ENCODE measurements around the gene DHX36. TPM values are rescaled to one million over a fixed set of nuclear protein-coding genes. Genes with fewer than 3 reads are reported as not detected.

The DHX36 gene
- total and polyA plus RNA-seq, 2 of the 4 experiments (the other 2 are of a cell fraction): 27.1 to 30.2 TPM

DNA sequence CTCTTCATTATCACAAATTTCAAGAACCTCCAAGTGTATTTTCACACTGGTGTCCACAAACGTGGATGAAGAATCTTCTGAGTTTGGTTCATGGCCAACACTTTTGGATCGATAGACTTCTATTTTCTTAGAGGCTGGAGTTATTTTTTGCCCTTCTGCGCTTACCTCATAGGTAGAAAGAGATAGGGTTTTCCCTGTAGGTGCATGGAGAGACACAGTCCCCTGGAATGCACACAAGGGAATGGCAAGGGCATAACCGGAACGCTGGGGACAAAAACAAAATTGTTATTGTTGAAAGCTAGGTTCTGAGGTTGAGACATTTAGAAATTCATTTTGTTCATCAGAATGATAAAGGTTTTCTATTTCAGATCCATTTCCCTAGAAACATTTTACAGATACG lies 13.7 kb upstream of the DHX36 start:
- H3K14ac ChIP-seq (replicated peaks; ENCODE audit: low read depth, low read length): no peak overlapping the region
- H3K79me1 ChIP-seq (ENCODE audit: low read depth in 1 of 2, low read length in 2 of 2): no peaks in the 10 kb centered on the region
- intact Hi-C loops (cut with micrococcal nuclease): loop anchor here (10.0 kb wide), 2 partner anchors 417 to 1517 kb away; partner anchors contain the start of gene SLC33A1
- ATAC-seq (ENCODE audit: low read depth) (no peak), DNase-seq (no peak)
- in situ Hi-C loops (cut with MboI; ENCODE audit: low sequenced_read_pairs): no loop called here
- H2BK15ac ChIP-seq (ENCODE audit: low read depth, low read length): no peak overlapping the region
- no peak overlapping the region for H2AK5ac ChIP-seq (ENCODE audit: low read depth, low read length)
- no peak overlapping the region for H4K8ac ChIP-seq (ENCODE audit: low read depth in 2 of 2, low read length in 2 of 2)
- peaks cover 2% of the 10 kb centered on the region; the same call in 1 of the 2 replicates for H3K27me3 ChIP-seq (ENCODE audit: control insufficient read depth, insufficient read depth, low read length)
- no peak overlapping the region for H2BK20ac ChIP-seq (ENCODE audit: low read depth, low read length)
- H4K5ac ChIP-seq (ENCODE audit: low read depth, low read length): no peak overlapping the region
- H2AFZ ChIP-seq (replicated peaks; ENCODE audit: low read length, poor library complexity): no peak overlapping the region
- no peak overlapping the region for H4K91ac ChIP-seq (ENCODE audit: insufficient read depth, low read depth, low read length)
- H3K23ac ChIP-seq (ENCODE audit: low read depth, low read length): no peak overlapping the region
- no peak overlapping the region for H2BK5ac ChIP-seq (ENCODE audit: low read depth, low read length, poor library complexity, severe bottlenecking)
- no peaks in the 10 kb centered on the region for H4K20me1 ChIP-seq (ENCODE audit: insufficient read depth, low read length)
- no peak overlapping the region for H3K4ac ChIP-seq (ENCODE audit: low read depth, low read length)
- TF ChIP-seq ELK1 (IDR thresholded peaks at IDR 0.05; ENCODE audit: borderline replicate concordance, low read depth, low read length) (no peak), RFX5 (IDR thresholded peaks at IDR 0.05; ENCODE audit: low read depth, low read length) (no peak), RAD21 (IDR thresholded peaks at IDR 0.05; ENCODE audit: low read length) (no peak), MXI1 (IDR thresholded peaks at IDR 0.05; ENCODE audit: borderline replicate concordance, low read depth, low read length) (no peak), CEBPB (IDR thresholded peaks at IDR 0.05; ENCODE audit: low read depth, low read length) (no peak), BHLHE40 (IDR thresholded peaks at IDR 0.05; ENCODE audit: low read depth, low read length) (no peak), CTCF (conservative IDR thresholded peaks at IDR 0.05; ENCODE audit: low read depth, low read length) (no peak), RCOR1 (IDR thresholded peaks at IDR 0.05; ENCODE audit: insufficient replicate concordance, low read length) (no peak), SMC3 (IDR thresholded peaks at IDR 0.05; ENCODE audit: low read depth, low read length) (no peak), NFE2L2 (IDR thresholded peaks at IDR 0.05; ENCODE audit: low read depth, low read length) (no peak), MAFK (IDR thresholded peaks at IDR 0.05; ENCODE audit: low read depth, low read length) (no peak)
- BruUV-seq (replicated peaks): no TSS peak
- no peaks in the 10 kb centered on the region for H3K9me3 ChIP-seq (ENCODE audit: control insufficient read depth, insufficient read depth, low read length)
- dilution Hi-C loops (cut with HindIII; ENCODE audit: low sequenced_read_pairs, unreplicated experiment): no loop called here
- no peaks in the 10 kb centered on the region for H3K4me1 ChIP-seq (ENCODE audit: control insufficient read depth, insufficient read depth, low read length)
- no peak overlapping the region for H3K27ac ChIP-seq (ENCODE audit: insufficient read depth, low read length)
- H3K18ac ChIP-seq (ENCODE audit: low read depth, low read length): no peak overlapping the region
- no CpG with 5 or more reads among the region's 6 CpGs for WGBS, 2 experiments (ENCODE audit: extremely low coverage in 2 of 2, insufficient read length in 1 of 2)
- H3K36me3 ChIP-seq (ENCODE audit: control insufficient read depth, insufficient read depth, low read length): no peaks in the 10 kb centered on the region
- H3K56ac ChIP-seq (ENCODE audit: extremely low read depth, insufficient read depth, low read length): no peak overlapping the region
- no peak overlapping the region for H3K4me2 ChIP-seq (ENCODE audit: low read depth, low read length)
- H3K9me1 ChIP-seq (ENCODE audit: insufficient read depth, low read length): no peaks in the 10 kb centered on the region
- H3K9ac ChIP-seq (ENCODE audit: low read depth, low read length): no peak overlapping the region
- no peak overlapping the region for H2AK9ac ChIP-seq (replicated peaks; ENCODE audit: low read depth, low read length, poor library complexity)
- ChIA-PET POLR2A (ENCODE audit: unreplicated experiment) (no interaction called here), CTCF (interaction anchor here (0.6 kb wide), 1 partner anchor 1397 kb away, joined by 5 read pairs; no protein-coding TSS in a partner anchor)
- H2BK120ac ChIP-seq (ENCODE audit: low read depth, low read length): no peak overlapping the region
- no peak overlapping the region for H3K4me3 ChIP-seq (ENCODE audit: insufficient read depth, low read depth, low read length)

All from IMR-90 (cell line).